Activated CD4-positive, alpha-beta T cell treated with anti-CD3 and anti-CD28 coated beads, Interleukin-2, Interleukin-6, amounts not matched to agents 100 ng/mL and 50 ng/mL, durations not matched to agents 16 hours and 8 hours (primary cell): ENCODE results near the gene TPK1.
"Not testable (repeated sequence)": the region's sequence is repeated elsewhere in the genome, so short reads cannot be mapped to it uniquely, and the experiment has no call there.

Source experiments
- DNase-seq: peaks from one replicate; pipeline ENCODE4 v3.0.0-alpha.2; 2020

The TPK1 gene

GRCh38 chr7:144775749-144776148 is 60.1 kb downstream of the TPK1 start:
- DNase-seq: no peak

- DNase-seq: no peak
These were observed 63.9 kb downstream of the TPK1 start for GRCh38 chr7:144771927-144772326.

GRCh38 chr7:144771174-144771573 is 64.7 kb downstream of the TPK1 start:
- no peak for DNase-seq

GRCh38 chr7:144769352-144769751 is 66.5 kb downstream of the TPK1 start:
- no peak for DNase-seq

GRCh38 chr7:144768633-144769032 is 67.2 kb downstream of the TPK1 start:
- DNase-seq: no peak

GRCh38 chr7:144763291-144763690 is 72.6 kb downstream of the TPK1 start:
- DNase-seq: no peak

GRCh38 chr7:144762853-144763252 is 73.0 kb downstream of the TPK1 start:
- no peak for DNase-seq

- no peak for DNase-seq
These were observed 74.4 kb downstream of the TPK1 start for GRCh38 chr7:144761493-144761892.

- DNase-seq: no peak
These were observed 76.2 kb downstream of the TPK1 start for GRCh38 chr7:144759653-144760052.

- DNase-seq: no peak
These were observed 87.9 kb downstream of the TPK1 start for GRCh38 chr7:144747936-144748335.

GRCh38 chr7:144738708-144739314 is 97.0 kb downstream of the TPK1 start:
- peak; percentile 48 for DNase-seq

GRCh38 chr7:144738146-144738545 is 97.7 kb downstream of the TPK1 start:
- DNase-seq: no peak

- no peak for DNase-seq
These were observed 98.9 kb downstream of the TPK1 start for GRCh38 chr7:144736880-144737493.

GRCh38 chr7:144735505-144736276 is 100.2 kb downstream of the TPK1 start:
- no peak for DNase-seq

GRCh38 chr7:144731661-144732351 is 104.0 kb downstream of the TPK1 start:
- DNase-seq: no peak

GRCh38 chr7:144730224-144730623 is 105.6 kb downstream of the TPK1 start:
- DNase-seq: no peak

- DNase-seq: no peak
These were observed 106.6 kb downstream of the TPK1 start for GRCh38 chr7:144729226-144729625.

- no peak for DNase-seq
These were observed 107.3 kb downstream of the TPK1 start for GRCh38 chr7:144728551-144728950.

GRCh38 chr7:144726840-144727239 is 109.0 kb downstream of the TPK1 start:
- DNase-seq: not testable (repeated sequence)

- no peak for DNase-seq
These were observed 110.8 kb downstream of the TPK1 start for GRCh38 chr7:144725070-144725469.

GRCh38 chr7:144723301-144723700 is 112.6 kb downstream of the TPK1 start:
- DNase-seq: no peak

- DNase-seq: no peak
These were observed 115.1 kb downstream of the TPK1 start for GRCh38 chr7:144720710-144721109.

- no peak for DNase-seq
These were observed 115.7 kb downstream of the TPK1 start for GRCh38 chr7:144720149-144720548.

- DNase-seq: no peak
These were observed 118.1 kb downstream of the TPK1 start for GRCh38 chr7:144717720-144718119.
